ENCODE results near the gene SETMAR.

- TF ChIP-seq, protein P1, sequence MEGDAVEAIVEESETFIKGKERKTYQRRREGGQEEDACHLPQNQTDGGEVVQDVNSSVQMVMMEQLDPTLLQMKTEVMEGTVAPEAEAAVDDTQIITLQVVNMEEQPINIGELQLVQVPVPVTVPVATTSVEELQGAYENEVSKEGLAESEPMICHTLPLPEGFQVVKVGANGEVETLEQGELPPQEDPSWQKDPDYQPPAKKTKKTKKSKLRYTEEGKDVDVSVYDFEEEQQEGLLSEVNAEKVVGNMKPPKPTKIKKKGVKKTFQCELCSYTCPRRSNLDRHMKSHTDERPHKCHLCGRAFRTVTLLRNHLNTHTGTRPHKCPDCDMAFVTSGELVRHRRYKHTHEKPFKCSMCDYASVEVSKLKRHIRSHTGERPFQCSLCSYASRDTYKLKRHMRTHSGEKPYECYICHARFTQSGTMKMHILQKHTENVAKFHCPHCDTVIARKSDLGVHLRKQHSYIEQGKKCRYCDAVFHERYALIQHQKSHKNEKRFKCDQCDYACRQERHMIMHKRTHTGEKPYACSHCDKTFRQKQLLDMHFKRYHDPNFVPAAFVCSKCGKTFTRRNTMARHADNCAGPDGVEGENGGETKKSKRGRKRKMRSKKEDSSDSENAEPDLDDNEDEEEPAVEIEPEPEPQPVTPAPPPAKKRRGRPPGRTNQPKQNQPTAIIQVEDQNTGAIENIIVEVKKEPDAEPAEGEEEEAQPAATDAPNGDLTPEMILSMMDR (IDR thresholded peaks at IDR 0.05): no peak; the same call in 1 of the 2 replicates
- TF ChIP-seq ELF1 (IDR thresholded peaks at IDR 0.05) (no peak), YY1 (IDR thresholded peaks at IDR 0.05; ENCODE audit: low read depth) (no peak), SMC3 (IDR thresholded peaks at IDR 0.05; ENCODE audit: low read depth, low read length) (no peak), NFIC (IDR thresholded peaks at IDR 0.05; ENCODE audit: borderline replicate concordance) (no peak), EP300 (IDR thresholded peaks at IDR 0.05; ENCODE audit: borderline replicate concordance in 1 of 2, low read depth in 1 of 2, low read length in 1 of 2) (no peak), POLR2AphosphoS5 (IDR thresholded peaks at IDR 0.05; ENCODE audit: low read depth, low read length) (no peak), RAD21 (IDR thresholded peaks at IDR 0.05; ENCODE audit: low read length) (no peak)
These were observed 10.6 kb downstream of the SETMAR start for GRCh38 chr3:4313606-4314293.

All from SK-N-SH (cell line).